ENCODE measurements around the gene RASGRP2. TPM values are rescaled to one million over a fixed set of nuclear protein-coding genes. Genes with fewer than 3 reads are reported as not detected.

The RASGRP2 gene
- total RNA-seq, 1 experiment from 2014 or later = not detected

GRCh38 chr11:64764040-64764611, 20.2 kb upstream of the RASGRP2 start:
- intact Hi-C loops (cut with micrococcal nuclease) = no loop called here
- CTCF ChIA-PET = no interaction called here
- BruUV-seq (replicated peaks) = no TSS peak
- Histone ChIP-seq H3K9me2 (replicated peaks; ENCODE audit: low read length) (no peaks in the 10 kb centered on the region), H3K9me3 (ENCODE audit: low read length) (no peaks in the 10 kb centered on the region), H2AFZ (ENCODE audit: low read length) (no peak overlapping the region), H3K36me3 (ENCODE audit: low read depth, low read length) (peaks cover 59% of the 10 kb centered on the region), H3F3A (ENCODE audit: low read length, unreplicated experiment) (peaks cover 47% of the 10 kb centered on the region), H3K79me2 (ENCODE audit: low read length) (peaks cover 21% of the 10 kb centered on the region), H4K20me1 (ENCODE audit: low read length) (peaks cover 54% of the 10 kb centered on the region), H3K9ac (ENCODE audit: low read length) (no peak overlapping the region), H3K27me3 (ENCODE audit: low read length) (no peaks in the 10 kb centered on the region), H3K4me3 (ENCODE audit: low read length) (no peak overlapping the region), H3K27ac (ENCODE audit: low read length) (no peak overlapping the region), H3K4me1 (ENCODE audit: insufficient read depth, low read length) (no peaks in the 10 kb centered on the region), H3K4me2 (ENCODE audit: low read length) (no peak overlapping the region)
- ATAC-seq (no peak), DNase-seq (no peak)
- POLR2A ChIA-PET (ENCODE audit: unreplicated experiment) = no interaction called here
- no peak for TF ChIP-seq CTCF (conservative IDR thresholded peaks at IDR 0.05; ENCODE audit: low read depth, low read length)
- TF ChIP-seq EZH2phosphoT487 (IDR thresholded peaks at IDR 0.05; ENCODE audit: borderline replicate concordance, low read length) = no peak
- no peak for TF ChIP-seq EZH2 (IDR thresholded peaks at IDR 0.05; ENCODE audit: low read length, unreplicated experiment)

- peaks cover 17% of the 10 kb centered on the region for H3K79me2 ChIP-seq (ENCODE audit: low read length)
- POLR2A ChIA-PET (ENCODE audit: unreplicated experiment) = interaction anchor here (1.5 kb wide), 1 partner anchor 15 kb away, joined by 7 read pairs; the partner anchor contains the start of gene SF1
- no peak for TF ChIP-seq EZH2 (IDR thresholded peaks at IDR 0.05; ENCODE audit: low read length, unreplicated experiment)
- no peak for TF ChIP-seq CTCF (conservative IDR thresholded peaks at IDR 0.05; ENCODE audit: low read depth, low read length)
- TF ChIP-seq EZH2phosphoT487 (IDR thresholded peaks at IDR 0.05; ENCODE audit: borderline replicate concordance, low read length) = no peak
- H3K4me3 ChIP-seq (ENCODE audit: low read length) = no peak overlapping the region
- H3K9me3 ChIP-seq (ENCODE audit: low read length) = no peaks in the 10 kb centered on the region
- no TSS peak for BruUV-seq (replicated peaks)
- no peak overlapping the region for H3K4me2 ChIP-seq (ENCODE audit: low read length)
- intact Hi-C loops (cut with micrococcal nuclease) = no loop called here
- H3F3A ChIP-seq (ENCODE audit: low read length, unreplicated experiment) = peaks cover 43% of the 10 kb centered on the region
- CTCF ChIA-PET = interaction anchor here (0.5 kb wide), 1 partner anchor 72 kb away, joined by 5 read pairs; no protein-coding TSS in a partner anchor
- no peaks in the 10 kb centered on the region for H3K9me2 ChIP-seq (replicated peaks; ENCODE audit: low read length)
- H3K27me3 ChIP-seq (ENCODE audit: low read length) = no peaks in the 10 kb centered on the region
- DNase-seq (no peak), ATAC-seq (no peak)
- H3K9ac ChIP-seq (ENCODE audit: low read length) = no peak overlapping the region
- no peaks in the 10 kb centered on the region for H3K4me1 ChIP-seq (ENCODE audit: insufficient read depth, low read length)
- peaks cover 49% of the 10 kb centered on the region for H4K20me1 ChIP-seq (ENCODE audit: low read length)
- H3K27ac ChIP-seq (ENCODE audit: low read length) = no peak overlapping the region
- H2AFZ ChIP-seq (ENCODE audit: low read length) = no peak overlapping the region
- H3K36me3 ChIP-seq (ENCODE audit: low read depth, low read length) = peaks cover 53% of the 10 kb centered on the region
These were observed 19.6 kb upstream of the RASGRP2 start for GRCh38 chr11:64763526-64764039.

Data from PC-3 (cell line).